Adrenal gland (tissue), 12 donors: ENCODE data around the gene LSAMP. TPM values are rescaled to one million over a fixed set of nuclear protein-coding genes. Genes with fewer than 3 reads are reported as not detected.

Experiments used
- DNase-seq, 7 donors: peaks; one replicate each; pipeline ENCODE4 v3.0.0-alpha.2; 2019 to 2020
- H3K27ac ChIP-seq, 5 donors: fragments of 200-600 bp; sonication (generic) in 4 of 5; 1 replicate in 3 of 5; 2 replicates in 2 of 5; pipeline versions ENCODE4 v1.5.1 to v1.8.0; 2016 to 2020; ENCODE audit warnings: mild to moderate bottlenecking in 1 of 5
- H3K27me3 ChIP-seq: fragments of 200-600 bp; 2 replicates; pipeline ENCODE4 v1.8.0; 2021
- H3K36me3 ChIP-seq, 2 donors: fragments of 200-600 bp; replicated peaks in 1 of 2; 1 replicate in 1 of 2; 2 replicates in 1 of 2; pipeline versions ENCODE4 v1.5.1 to v1.8.0; 2018 to 2022
- H3K4me1 ChIP-seq, 2 donors: fragments of 200-600 bp; replicated peaks in 1 of 2; 1 replicate in 1 of 2; 2 replicates in 1 of 2; pipeline versions ENCODE4 v1.5.1 to v1.8.0; 2018 to 2021
- H3K4me3 ChIP-seq, 4 donors: fragments of 200-600 bp; sonication (generic) in 3 of 4; one replicate each; pipeline ENCODE4 v1.5.1; 2016 to 2018
- H3K9me3 ChIP-seq, 3 donors: fragments of 200-600 bp; sonication (generic) in 1 of 3; replicated peaks in 1 of 3; 1 replicate in 2 of 3; 2 replicates in 1 of 3; pipeline versions ENCODE4 v1.5.1 to v1.8.0; 2016 to 2021
- POLR2A ChIP-seq, 2 donors: fragments of 450-650 bp; IDR thresholded peaks; one replicate each; pipeline ENCODE4 v1.6.1; 2017; ENCODE audit warnings: antibody characterized with exemption in 2 of 2, mild to moderate bottlenecking in 2 of 2, moderate library complexity in 1 of 2
- WGBS, 4 donors: extraction: QIAGEN DNeasy Blood & Tissue Kit in 2 of 4; methylation state at CpG; one replicate each; pipeline versions ENCODE4 v1.1.5 to v1.1.7; 2013 to 2017; 5-methylcytosine and 5-hydroxymethylcytosine counted together
- intact Hi-C, 2 donors: fragments of 100-400 bp; cut with DNase I; formaldehyde crosslinking; loops; one replicate each; pipeline versions ENCODE4 v1.14.1 to v1.15.0; 2022 to 2023
- polyA plus RNA-seq, 3 donors: library from polyadenylated mRNA; stranded (reverse); fragments of 200-250 nt in 2 of 3; fragments of 350-450 nt in 1 of 3; fragmentation: Illumina TruSeq in 1 of 3; extraction: RNeasy Lipid Tissue Mini Kit (QIAGEN cat#74804) in 1 of 3; gene quantifications; one replicate each; pipeline ENCODE4 v1.2.3, GENCODE V29; 2013 to 2014
- total RNA-seq, 9 donors: library from RNA; depleted of rRNA in 4 of 9; stranded (reverse); fragments of >200 nt in 4 of 9; fragments of 120-200 nt in 1 of 9; fragmentation: NEBNext Ultra II Directional in 1 of 9; extraction: Animal tissue kit (Norgen Biotek cat#: 25700) in 1 of 9; gene quantifications; one replicate each; pipeline versions ENCODE4 v1.1.0 to v1.2.4, GENCODE V29; 2013 to 2023
- TF ChIP-seq, protein P1 (sequence below), 6 experiments: fragments of 450-650 bp in 4 of 6; fragments of 200-600 bp in 2 of 6; sonication (generic) in 1 of 6; IDR thresholded peaks; 1 replicate in 5 of 6; 2 replicates in 1 of 6; pipeline versions ENCODE4 v1.5.1 to v1.8.0; 2016 to 2021; ENCODE audit warnings: antibody characterized with exemption in 6 of 6, mild to moderate bottlenecking in 2 of 6, moderate library complexity in 1 of 6
- donor health status: healthy with polysubstance abuse.
- donor health status: Bipolar disorder and iron deficiency.
- donor health status: DM: yes; HTN: yes; CAD: no.
- donor health status: DM: no; HTN: no; CAD: no.
- donor health status: DM: no; HTN: no; CAD: no.
- donor health status: DM: yes; HTN: yes; CAD: no.

Gene LSAMP
- total and polyA plus RNA-seq, 12 donors = 5.8 to 53.5 (median 24.3) TPM

DNA sequence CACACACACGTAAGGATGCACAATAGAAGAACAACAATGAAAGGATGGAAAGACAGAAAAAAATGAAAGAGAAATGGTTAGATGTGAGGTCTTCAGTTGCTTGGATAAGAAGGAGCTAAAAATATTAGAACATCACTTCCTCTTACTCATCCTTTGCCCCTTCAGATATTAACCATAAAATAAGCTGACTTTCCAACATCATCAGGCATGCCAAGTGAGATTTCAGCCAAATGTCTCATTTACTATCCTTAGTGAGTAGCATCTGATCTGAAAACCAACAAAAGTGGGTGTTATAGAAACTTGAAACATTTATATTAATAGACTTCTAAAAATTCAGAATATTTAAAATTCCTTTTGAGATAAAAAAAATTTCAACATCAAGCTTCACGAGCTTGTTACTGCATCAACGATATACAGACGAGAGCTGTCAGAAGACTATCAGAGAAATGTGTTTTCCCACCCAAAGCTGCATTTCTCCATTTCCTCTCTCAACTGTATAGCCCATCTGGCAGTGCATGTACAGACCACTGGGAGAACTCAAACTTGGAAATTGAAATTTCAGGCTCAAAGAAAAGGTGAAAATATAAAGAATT, 25.4 kb upstream of the LSAMP start:
- WGBS, 4 donors = 63 to 79% (median 74%) methylated on average over 4 of the region's 4 CpGs
- DNase-seq = no peak
- Histone ChIP-seq H3K4me1 (peaks cover 0 to 11% of the 10 kb centered on the region in 2 donors), H3K27me3 (no peaks in the 10 kb centered on the region), H3K9me3 (no peaks in the 10 kb centered on the region), H3K27ac (no peak overlapping the region), H3K36me3 (no peaks in the 10 kb centered on the region), H3K4me3 (no peak overlapping the region)
- no peak for TF ChIP-seq POLR2A (IDR thresholded peaks at IDR 0.05)
- TF ChIP-seq, protein P1, sequence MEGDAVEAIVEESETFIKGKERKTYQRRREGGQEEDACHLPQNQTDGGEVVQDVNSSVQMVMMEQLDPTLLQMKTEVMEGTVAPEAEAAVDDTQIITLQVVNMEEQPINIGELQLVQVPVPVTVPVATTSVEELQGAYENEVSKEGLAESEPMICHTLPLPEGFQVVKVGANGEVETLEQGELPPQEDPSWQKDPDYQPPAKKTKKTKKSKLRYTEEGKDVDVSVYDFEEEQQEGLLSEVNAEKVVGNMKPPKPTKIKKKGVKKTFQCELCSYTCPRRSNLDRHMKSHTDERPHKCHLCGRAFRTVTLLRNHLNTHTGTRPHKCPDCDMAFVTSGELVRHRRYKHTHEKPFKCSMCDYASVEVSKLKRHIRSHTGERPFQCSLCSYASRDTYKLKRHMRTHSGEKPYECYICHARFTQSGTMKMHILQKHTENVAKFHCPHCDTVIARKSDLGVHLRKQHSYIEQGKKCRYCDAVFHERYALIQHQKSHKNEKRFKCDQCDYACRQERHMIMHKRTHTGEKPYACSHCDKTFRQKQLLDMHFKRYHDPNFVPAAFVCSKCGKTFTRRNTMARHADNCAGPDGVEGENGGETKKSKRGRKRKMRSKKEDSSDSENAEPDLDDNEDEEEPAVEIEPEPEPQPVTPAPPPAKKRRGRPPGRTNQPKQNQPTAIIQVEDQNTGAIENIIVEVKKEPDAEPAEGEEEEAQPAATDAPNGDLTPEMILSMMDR (IDR thresholded peaks at IDR 0.05) = no peak
- intact Hi-C loops = no loop called here

DNA sequence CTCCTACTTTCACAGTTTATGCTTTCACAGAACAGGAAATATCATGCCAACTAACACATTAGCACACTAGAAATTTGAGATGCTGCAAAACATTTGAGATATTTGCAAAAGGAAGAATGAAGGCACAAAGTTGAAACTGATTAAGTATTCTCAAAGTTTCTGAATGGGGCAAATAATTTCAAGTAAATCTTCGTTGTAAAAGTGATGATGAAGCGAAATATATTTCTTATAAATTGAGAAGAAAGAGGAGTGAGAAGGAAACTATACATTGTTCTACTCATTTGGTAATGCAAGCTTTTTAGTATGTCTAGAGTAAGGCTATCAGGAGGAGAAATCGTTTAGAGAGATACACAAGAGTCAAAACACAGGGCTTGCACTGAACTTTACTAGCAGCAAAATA, 24.3 kb upstream of the LSAMP start:
- H3K27me3 ChIP-seq = no peaks in the 10 kb centered on the region
- DNase-seq = no peak
- no peaks in the 10 kb centered on the region for H3K36me3 ChIP-seq
- H3K4me1 ChIP-seq = peaks cover 0 to 5% of the 10 kb centered on the region in 2 donors
- no peak overlapping the region for H3K27ac ChIP-seq
- H3K4me3 ChIP-seq = no peak overlapping the region
- 72 to 83% (median 81%) methylated on average over 3 of the region's 3 CpGs for WGBS, 4 donors
- TF ChIP-seq POLR2A (IDR thresholded peaks at IDR 0.05) = no peak
- TF ChIP-seq, protein P1 (IDR thresholded peaks at IDR 0.05) = no peak
- intact Hi-C loops = no loop called here
- H3K9me3 ChIP-seq = no peaks in the 10 kb centered on the region

DNA sequence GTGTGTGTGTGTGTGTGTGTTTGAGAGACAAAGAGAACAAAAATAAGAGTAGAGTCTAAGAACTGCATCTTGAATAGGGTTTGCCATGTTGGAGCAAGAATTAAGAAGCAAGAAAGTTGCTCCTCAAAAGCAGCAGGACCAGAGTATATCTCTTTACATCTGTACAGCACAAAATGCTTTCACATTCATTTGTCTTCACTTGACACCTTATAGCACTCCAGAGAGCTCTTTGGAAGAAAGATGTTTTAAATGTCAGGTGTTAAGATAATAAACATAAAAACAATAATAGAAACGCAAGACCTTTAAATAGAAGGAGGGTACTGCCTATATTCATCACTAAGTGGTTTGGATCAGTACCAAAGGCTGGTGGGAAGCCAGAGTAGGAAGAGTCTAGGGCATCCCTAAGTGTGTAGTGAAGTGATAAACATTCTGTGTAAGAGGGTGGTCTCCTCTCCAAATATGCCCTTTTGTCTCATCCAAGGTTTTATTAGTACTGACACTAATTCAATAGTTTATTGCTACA, 19.1 kb upstream of the LSAMP start:
- H3K4me1 ChIP-seq = no peaks in the 10 kb centered on the region
- no peaks in the 10 kb centered on the region for H3K9me3 ChIP-seq
- intact Hi-C loops = no loop called here
- H3K36me3 ChIP-seq = no peaks in the 10 kb centered on the region
- H3K4me3 ChIP-seq = no peak overlapping the region
- WGBS, 4 donors = 38 to 63% (median 57%) methylated on average over 1 of the region's 1 CpG
- TF ChIP-seq POLR2A (IDR thresholded peaks at IDR 0.05) = no peak
- TF ChIP-seq, protein P1 (IDR thresholded peaks at IDR 0.05) = no peak
- no peaks in the 10 kb centered on the region for H3K27me3 ChIP-seq
- H3K27ac ChIP-seq = no peak overlapping the region
- no peak for DNase-seq

DNA sequence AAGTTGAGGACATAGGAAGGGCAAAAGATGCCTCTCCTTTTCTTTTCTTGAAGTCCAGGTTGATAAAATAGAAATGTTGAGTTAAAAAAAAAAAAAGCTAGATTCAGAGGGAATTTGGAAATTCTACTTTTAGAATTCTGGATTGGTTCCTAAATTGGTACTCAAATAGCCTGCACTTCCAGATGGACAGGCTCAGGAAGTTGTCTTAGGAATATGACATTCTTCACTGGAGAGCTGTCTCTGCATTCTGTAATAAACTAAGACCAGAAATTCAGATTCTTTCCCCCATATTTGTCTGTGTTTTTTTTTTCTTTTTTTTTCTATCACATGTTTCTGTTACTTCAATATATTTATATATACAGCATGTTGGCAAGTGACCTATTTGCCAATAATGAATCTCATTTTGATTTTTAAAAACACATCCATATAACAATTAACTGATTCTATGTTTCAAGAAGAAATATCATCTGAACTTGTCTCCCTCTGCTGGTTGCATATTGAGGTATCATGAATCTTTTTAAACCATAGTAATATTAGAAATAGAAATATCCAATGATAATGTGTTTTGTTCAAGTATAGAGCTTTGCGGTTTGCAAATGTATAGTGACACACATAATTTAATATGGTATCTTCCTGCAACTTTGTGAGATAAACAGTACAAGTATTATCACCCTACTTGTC, 8.5 kb upstream of the LSAMP start:
- Histone ChIP-seq H3K36me3 (no peaks in the 10 kb centered on the region), H3K9me3 (no peaks in the 10 kb centered on the region), H3K4me1 (no peaks in the 10 kb centered on the region), H3K27ac (no peak overlapping the region), H3K4me3 (no peak overlapping the region), H3K27me3 (no peaks in the 10 kb centered on the region)
- WGBS, 4 donors = 74 to 86% (median 81%) methylated on average over 1 of the region's 1 CpG
- DNase-seq = no peak
- intact Hi-C loops = no loop called here
- no peak for TF ChIP-seq POLR2A (IDR thresholded peaks at IDR 0.05)
- TF ChIP-seq, protein P1 (IDR thresholded peaks at IDR 0.05) = peak in 2 of 6 experiments; percentile 31 to 32
